ENCODE measurements around the gene ACVRL1.

Gene ACVRL1

DNA sequence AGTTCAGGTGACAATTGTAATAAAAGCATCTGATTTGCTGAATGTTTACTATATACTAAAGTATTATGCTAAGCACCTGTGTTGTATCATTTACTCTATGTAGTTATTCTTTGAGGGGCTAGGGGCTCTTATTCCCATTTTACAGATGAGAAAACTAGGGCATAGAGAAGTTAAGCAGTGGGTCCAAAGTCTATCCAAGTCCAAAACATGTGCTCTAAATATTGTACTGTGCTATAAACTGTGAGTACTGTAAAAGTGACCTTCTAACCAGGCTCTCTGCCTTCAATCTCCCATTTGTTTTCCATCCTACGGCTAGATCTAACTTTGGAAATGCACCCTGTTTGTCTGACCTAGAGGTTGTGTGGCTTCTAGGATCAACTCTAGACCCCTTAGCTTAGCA is 53.2 kb downstream of the ACVRL1 start:
- H3K27ac ChIP-seq: no peak overlapping the region
- peaks cover 15% of the 10 kb centered on the region in 2 experiments for H3K4me1 ChIP-seq (ENCODE audit: control insufficient read depth in 1 of 2, insufficient read depth in 1 of 2, low read depth in 1 of 2, low read length in 1 of 2)
- TF ChIP-seq, protein P1, sequence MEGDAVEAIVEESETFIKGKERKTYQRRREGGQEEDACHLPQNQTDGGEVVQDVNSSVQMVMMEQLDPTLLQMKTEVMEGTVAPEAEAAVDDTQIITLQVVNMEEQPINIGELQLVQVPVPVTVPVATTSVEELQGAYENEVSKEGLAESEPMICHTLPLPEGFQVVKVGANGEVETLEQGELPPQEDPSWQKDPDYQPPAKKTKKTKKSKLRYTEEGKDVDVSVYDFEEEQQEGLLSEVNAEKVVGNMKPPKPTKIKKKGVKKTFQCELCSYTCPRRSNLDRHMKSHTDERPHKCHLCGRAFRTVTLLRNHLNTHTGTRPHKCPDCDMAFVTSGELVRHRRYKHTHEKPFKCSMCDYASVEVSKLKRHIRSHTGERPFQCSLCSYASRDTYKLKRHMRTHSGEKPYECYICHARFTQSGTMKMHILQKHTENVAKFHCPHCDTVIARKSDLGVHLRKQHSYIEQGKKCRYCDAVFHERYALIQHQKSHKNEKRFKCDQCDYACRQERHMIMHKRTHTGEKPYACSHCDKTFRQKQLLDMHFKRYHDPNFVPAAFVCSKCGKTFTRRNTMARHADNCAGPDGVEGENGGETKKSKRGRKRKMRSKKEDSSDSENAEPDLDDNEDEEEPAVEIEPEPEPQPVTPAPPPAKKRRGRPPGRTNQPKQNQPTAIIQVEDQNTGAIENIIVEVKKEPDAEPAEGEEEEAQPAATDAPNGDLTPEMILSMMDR (IDR thresholded peaks at IDR 0.05): no peak
- no peaks in the 10 kb centered on the region for H3K27me3 ChIP-seq
- H3K36me3 ChIP-seq: peaks cover 11% of the 10 kb centered on the region
- no peak overlapping the region for H3K4me3 ChIP-seq (ENCODE audit: low read depth in 1 of 2, low read length in 1 of 2)
- no peaks in the 10 kb centered on the region for H3K9me3 ChIP-seq

DNA sequence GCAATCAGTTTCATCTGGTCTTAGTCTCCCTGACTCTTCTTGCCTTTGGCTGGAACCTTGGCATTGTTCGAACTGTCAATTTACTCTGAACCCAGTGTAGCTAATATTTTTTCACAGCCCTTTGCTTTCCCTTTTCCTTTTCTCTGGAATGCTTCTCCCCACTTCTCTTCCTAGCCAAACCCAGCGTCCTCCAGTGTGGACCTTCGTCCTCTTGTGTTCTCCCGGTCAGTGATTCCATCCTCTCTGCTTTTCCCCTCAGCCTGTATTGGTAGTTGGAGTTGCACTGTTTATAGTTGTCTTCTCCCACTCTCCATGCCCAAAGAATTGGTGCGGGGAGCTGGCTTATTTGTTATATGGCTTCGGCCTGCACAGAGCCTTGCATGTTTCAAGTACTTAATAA is 53.6 kb downstream of the ACVRL1 start:
- no peak overlapping the region for H3K27ac ChIP-seq
- TF ChIP-seq, protein P1 (IDR thresholded peaks at IDR 0.05): no peak
- H3K4me1 ChIP-seq (ENCODE audit: control insufficient read depth in 1 of 2, insufficient read depth in 1 of 2, low read depth in 1 of 2, low read length in 1 of 2): peaks cover 12 to 15% of the 10 kb centered on the region in 2 experiments
- no peaks in the 10 kb centered on the region for H3K9me3 ChIP-seq
- no peaks in the 10 kb centered on the region for H3K27me3 ChIP-seq
- H3K4me3 ChIP-seq (ENCODE audit: low read depth in 1 of 2, low read length in 1 of 2): no peak overlapping the region
- peaks cover 11% of the 10 kb centered on the region for H3K36me3 ChIP-seq

DNA sequence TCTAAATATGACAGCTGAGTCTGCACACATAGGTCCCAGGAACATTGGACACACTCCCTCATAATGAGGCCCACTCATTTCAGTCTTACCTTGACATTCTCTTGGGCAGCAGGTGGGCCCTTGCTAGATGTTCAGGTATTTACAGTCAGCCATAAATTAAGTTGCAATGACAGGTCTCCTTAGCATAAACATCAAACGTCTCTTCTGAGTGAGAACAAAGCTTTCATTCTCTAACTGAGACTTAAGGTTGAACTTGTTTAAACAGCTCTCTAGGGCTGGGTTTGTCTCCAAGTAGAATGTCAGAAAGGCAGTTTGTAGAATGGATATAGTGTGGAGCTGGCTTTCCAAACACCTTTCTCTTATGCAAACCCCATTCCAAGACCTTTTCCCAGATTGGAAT is 54.5 kb downstream of the ACVRL1 start:
- H3K27me3 ChIP-seq: no peaks in the 10 kb centered on the region
- TF ChIP-seq, protein P1 (IDR thresholded peaks at IDR 0.05): no peak
- no peaks in the 10 kb centered on the region for H3K9me3 ChIP-seq
- H3K4me3 ChIP-seq (ENCODE audit: low read depth in 1 of 2, low read length in 1 of 2): no peak overlapping the region
- peaks cover 12 to 15% of the 10 kb centered on the region in 2 experiments for H3K4me1 ChIP-seq (ENCODE audit: control insufficient read depth in 1 of 2, insufficient read depth in 1 of 2, low read depth in 1 of 2, low read length in 1 of 2)
- peaks cover 11% of the 10 kb centered on the region for H3K36me3 ChIP-seq
- no peak overlapping the region for H3K27ac ChIP-seq

DNA sequence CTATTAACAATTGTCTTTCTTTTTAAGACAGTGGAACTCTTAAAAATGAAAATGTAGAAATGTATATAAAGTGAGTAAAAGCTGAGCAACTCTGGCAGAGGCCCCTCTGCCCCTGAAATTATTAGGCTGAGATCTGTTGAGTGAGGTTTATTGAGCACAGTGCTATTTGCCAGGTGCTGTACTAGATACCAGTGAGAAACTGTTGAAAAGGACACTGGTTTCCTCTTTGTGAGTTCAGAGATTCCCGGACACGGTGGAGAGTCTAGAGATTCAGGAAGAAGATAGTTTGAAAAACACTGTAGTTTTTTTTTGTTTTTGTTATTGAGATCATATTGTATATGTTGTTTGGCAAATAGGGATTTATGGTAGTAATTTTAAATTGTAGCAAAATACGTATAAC is 55.4 kb downstream of the ACVRL1 start:
- Histone ChIP-seq H3K9me3 (no peaks in the 10 kb centered on the region), H3K27ac (peak overlapping the region; percentile 3), H3K4me1 (ENCODE audit: control insufficient read depth in 1 of 2, insufficient read depth in 1 of 2, low read depth in 1 of 2, low read length in 1 of 2) (peaks cover 12 to 15% of the 10 kb centered on the region in 2 experiments), H3K36me3 (peaks cover 11% of the 10 kb centered on the region), H3K27me3 (no peaks in the 10 kb centered on the region), H3K4me3 (ENCODE audit: low read depth in 1 of 2, low read length in 1 of 2) (no peak overlapping the region)
- TF ChIP-seq, protein P1 (IDR thresholded peaks at IDR 0.05): no peak

DNA sequence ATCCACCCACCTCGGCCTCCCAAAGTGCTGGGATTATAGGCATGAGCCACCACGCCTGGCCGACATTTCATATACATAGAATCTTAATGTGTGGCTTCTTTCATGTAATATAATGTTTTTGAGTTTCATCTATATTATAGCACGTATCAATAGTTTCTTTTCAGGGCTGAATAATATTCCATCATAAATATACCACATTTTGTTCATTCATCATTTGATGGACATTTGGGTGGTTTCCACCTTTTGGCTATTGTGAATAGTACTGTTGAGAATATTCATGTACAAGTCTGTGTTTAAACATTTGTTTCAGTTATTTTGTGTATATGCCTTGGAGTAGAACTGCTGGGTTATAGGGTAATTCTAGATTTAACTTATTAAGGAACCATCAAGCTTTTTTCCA is 56.2 kb downstream of the ACVRL1 start:
- Histone ChIP-seq H3K36me3 (peaks cover 11% of the 10 kb centered on the region), H3K9me3 (no peaks in the 10 kb centered on the region), H3K27ac (no peak overlapping the region), H3K27me3 (no peaks in the 10 kb centered on the region), H3K4me1 (ENCODE audit: control insufficient read depth in 1 of 2, insufficient read depth in 1 of 2, low read depth in 1 of 2, low read length in 1 of 2) (peaks cover 12 to 15% of the 10 kb centered on the region in 2 experiments), H3K4me3 (ENCODE audit: low read depth in 1 of 2, low read length in 1 of 2) (no peak overlapping the region)
- TF ChIP-seq, protein P1 (IDR thresholded peaks at IDR 0.05): no peak

DNA sequence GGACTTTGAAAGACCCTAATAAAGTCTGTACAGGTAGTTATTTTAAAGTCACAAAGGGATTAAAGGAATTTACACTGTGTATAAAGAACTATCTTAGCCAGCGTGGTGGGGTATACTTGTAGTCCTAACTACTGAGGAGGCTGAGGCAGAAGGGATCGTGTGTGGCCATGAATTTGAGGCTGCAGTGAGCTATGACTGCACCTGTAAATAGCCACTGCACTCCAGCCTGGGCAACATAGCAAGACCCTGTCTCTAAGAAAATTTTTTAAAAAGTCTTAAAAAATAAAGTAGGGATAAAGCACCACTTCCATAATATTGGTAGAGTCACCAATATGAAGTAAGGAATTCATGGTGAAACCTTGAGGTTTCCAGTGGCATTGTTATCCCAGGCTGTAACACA is 62.3 kb downstream of the ACVRL1 start:
- Histone ChIP-seq H3K4me1 (ENCODE audit: control insufficient read depth in 1 of 2, insufficient read depth in 1 of 2, low read depth in 1 of 2, low read length in 1 of 2) (peaks cover 51 to 59% of the 10 kb centered on the region in 2 experiments), H3K9me3 (no peaks in the 10 kb centered on the region), H3K36me3 (no peaks in the 10 kb centered on the region), H3K27me3 (no peaks in the 10 kb centered on the region), H3K4me3 (ENCODE audit: low read depth in 1 of 2, low read length in 1 of 2) (no peak overlapping the region), H3K27ac (peak overlapping the region; percentile 90)
- TF ChIP-seq, protein P1 (IDR thresholded peaks at IDR 0.05): no peak
